K562 (cell line): ENCODE measurements around the gene THAP12. TPM values are rescaled to one million over a fixed set of nuclear protein-coding genes. Genes with fewer than 3 reads are reported as not detected.

Experiments used
- ATAC-seq: fragments of 200-7000 bp; cut with Tn5 transposase; 3 replicates; pipeline ENCODE4 v1.9.1; 2020; ENCODE audit warnings: moderate library complexity
- BruUV-seq: library from RNA; stranded (reverse); fragments of 400-500 nt; replicated peaks from 2 replicates; lab custom pipeline; 2021; lab: Mats Ljungman, UMichigan
- CTCF ChIA-PET: fragments of 300-600 bp; formaldehyde crosslinking; extraction: SDS; loops from one replicate; lab custom pipeline; 2021; ENCODE audit warnings: low intra/inter-chr PET ratio; lab: Yijun Ruan, JAX
- POLR2A ChIA-PET: fragments of 300-600, 350-650 bp; sonication (Branson Sonifier 250); formaldehyde crosslinking; extraction: SDS; loops from one replicate; lab custom pipeline; 2021; ENCODE audit warnings: antibody characterized with exemption, inconsistent platforms; lab: Yijun Ruan, JAX
- DNase-seq, 4 experiments: peaks; one replicate each; pipeline versions ENCODE4 v3.0.0 to v3.0.0-alpha.2; 2011 to 2018; ENCODE audit warnings: low spot score in 3 of 4, mixed read lengths in 3 of 4; ENCODE audit errors: extremely low read depth in 1 of 4
- FAIRE-seq: peaks from 2 replicates; lab custom pipeline; 2011; peaks lifted over from hg19 to GRCh38; lab: Jason Lieb, UNC
- H2AFZ ChIP-seq: 2 replicates; pipeline ENCODE4 v1.6.0; 2011; ENCODE audit warnings: low read depth, low read length, control low read depth, inconsistent platforms
- H3K27ac ChIP-seq: fragments of 200-600 bp; 3 replicates; pipeline ENCODE4 v1.8.0; 2011; ENCODE audit warnings: low read depth, mild to moderate bottlenecking, control low read depth, inconsistent platforms, low read length, moderate library complexity, mixed read lengths; ENCODE audit errors: extremely low read depth
- H3K27me3 ChIP-seq, 2 experiments: fragments of 300-600 bp in 1 of 2; 2 replicates in 1 of 2; 3 replicates in 1 of 2; pipeline versions ENCODE4 v1.6.0 to v1.8.0; 2011; ENCODE audit warnings: inconsistent platforms in 2 of 2, low read length in 2 of 2, mild to moderate bottlenecking in 1 of 2, mixed read lengths in 1 of 2, moderate library complexity in 1 of 2; ENCODE audit not compliant: control insufficient read depth in 2 of 2, insufficient read depth in 2 of 2
- H3K36me3 ChIP-seq: fragments of 300-600 bp; 3 replicates; pipeline ENCODE4 v1.8.0; 2011; ENCODE audit warnings: mild to moderate bottlenecking, low read length, inconsistent platforms; ENCODE audit not compliant: control insufficient read depth, insufficient read depth
- H3K4me1 ChIP-seq, 2 experiments: fragments of 200-600 bp in 1 of 2; replicated peaks in 1 of 2; 2 replicates in 1 of 2; 3 replicates in 1 of 2; pipeline versions ENCODE4 v1.5.1 to v1.8.0; 2011; ENCODE audit warnings: inconsistent platforms in 2 of 2, low read length in 2 of 2, mild to moderate bottlenecking in 1 of 2, mixed read lengths in 1 of 2, moderate library complexity in 1 of 2; ENCODE audit not compliant: control insufficient read depth in 2 of 2, insufficient read depth in 2 of 2
- H3K4me2 ChIP-seq: 2 replicates; pipeline ENCODE4 v1.6.1; 2011; ENCODE audit warnings: low read length, control low read depth, inconsistent platforms, mixed read lengths; ENCODE audit not compliant: insufficient read depth
- H3K4me3 ChIP-seq: fragments of 200-600 bp; sonication (generic), shearing (Covaris generic); 2 replicates; pipeline ENCODE4 v1.5.1; 2016; ENCODE audit warnings: control low read depth, inconsistent platforms
- H3K79me2 ChIP-seq: fragments of 200-600 bp; 3 replicates; pipeline ENCODE4 v1.8.0; 2011; ENCODE audit warnings: low read length, inconsistent platforms; ENCODE audit not compliant: control insufficient read depth, insufficient read depth
- H3K9ac ChIP-seq, 2 experiments: 2 replicates each; pipeline versions ENCODE4 v1.6.0 to v1.6.1; 2011; ENCODE audit warnings: low read depth in 2 of 2, low read length in 2 of 2, control low read depth in 1 of 2, inconsistent platforms in 1 of 2, mild to moderate bottlenecking in 1 of 2, mixed read lengths in 1 of 2; ENCODE audit not compliant: insufficient read depth in 1 of 2
- H3K9me1 ChIP-seq: one replicate; pipeline ENCODE4 v1.6.0; 2011; ENCODE audit warnings: inconsistent platforms, mild to moderate bottlenecking, low read length, moderate library complexity; ENCODE audit not compliant: control insufficient read depth, insufficient read depth
- H3K9me3 ChIP-seq: replicated peaks from 2 replicates; pipeline ENCODE4 v1.5.1; 2011; ENCODE audit warnings: low read depth, low read length, inconsistent platforms; ENCODE audit not compliant: control insufficient read depth, insufficient read depth
- H4K20me1 ChIP-seq: replicated peaks from 2 replicates; pipeline ENCODE4 v1.6.1; 2011; ENCODE audit warnings: low read length, inconsistent platforms, mixed read lengths; ENCODE audit not compliant: control insufficient read depth, insufficient read depth
- CBFB ChIP-seq: sonication (generic); formaldehyde crosslinking; IDR thresholded peaks from 2 replicates; pipeline ENCODE4 v1.4.0; 2020; ENCODE audit warnings: mild to moderate bottlenecking, missing genetic modification reagents
- CREB1 ChIP-seq, 2 experiments: sonication (generic) in 1 of 2; formaldehyde crosslinking in 1 of 2; IDR thresholded peaks; 2 replicates each; pipeline versions ENCODE4 v1.6.1 to v1.8.0; 2012 to 2022; ENCODE audit warnings: inconsistent platforms in 1 of 2, mild to moderate bottlenecking in 1 of 2, missing genetic modification reagents in 1 of 2, moderate library complexity in 1 of 2
- EP400 ChIP-seq: fragments of 450-650 bp; IDR thresholded peaks from 2 replicates; pipeline ENCODE4 v1.6.1; 2017; ENCODE audit warnings: antibody characterized with exemption, mild to moderate bottlenecking, moderate library complexity
- EZH2 ChIP-seq: IDR thresholded peaks from 2 replicates; pipeline ENCODE4 v1.6.1; 2012; ENCODE audit warnings: low read depth, mild to moderate bottlenecking, inconsistent platforms, low read length, borderline replicate concordance
- FOXA1 ChIP-seq: fragments of 450-650 bp; IDR thresholded peaks from 2 replicates; pipeline ENCODE4 v1.6.1; 2016; ENCODE audit warnings: mild to moderate bottlenecking, borderline replicate concordance
- PHB ChIP-seq: fragments of 250-450 bp; sonication (Bioruptor Pico); IDR thresholded peaks from 2 replicates; pipeline ENCODE4 v1.5.0; 2021
- POLR3A ChIP-seq: IDR thresholded peaks from 2 replicates; pipeline ENCODE4 v1.6.1; 2011; ENCODE audit warnings: borderline replicate concordance, mild to moderate bottlenecking, moderate library complexity; ENCODE audit not compliant: insufficient read length, insufficient read depth; ENCODE audit errors: extremely low read depth
- RBM17 ChIP-seq: fragments of 200-400 bp; formaldehyde crosslinking; IDR thresholded peaks from 2 replicates; pipeline ENCODE4 v1.6.1; 2017; ENCODE audit warnings: low read depth, mild to moderate bottlenecking, low read length, borderline replicate concordance
- TARDBP ChIP-seq: fragments of 450-650 bp; IDR thresholded peaks from 2 replicates; pipeline ENCODE4 v1.6.1; 2016
- TCF15 ChIP-seq: fragments of 250-450 bp; sonication (Bioruptor Pico); IDR thresholded peaks from 2 replicates; pipeline ENCODE4 v1.8.0; 2022; ENCODE audit warnings: moderate library complexity, mild to moderate bottlenecking, inconsistent platforms
- TSHZ1 ChIP-seq: fragments of 250-450 bp; sonication (Bioruptor Pico); IDR thresholded peaks from 2 replicates; pipeline ENCODE4 v1.4.0; 2020; ENCODE audit warnings: mild to moderate bottlenecking, moderate library complexity
- WGBS: fragments of 100-300 bp; shearing (Covaris generic); methylation state at CpG from one replicate; pipeline ENCODE4 v1.1.6; 2016; ENCODE audit warnings: low coverage, mixed read lengths; ENCODE audit not compliant: insufficient coverage; ENCODE audit errors: missing lambda C conversion rate; 5-methylcytosine and 5-hydroxymethylcytosine counted together
- in situ Hi-C: fragments of 300-500 bp; cut with MboI; formaldehyde crosslinking; loops from 4 replicates; pipeline ENCODE4 v1.15.0; 2018; ENCODE audit warnings: inconsistent platforms, mixed read lengths
- intact Hi-C: fragments of 100-400 bp; cut with micrococcal nuclease; formaldehyde crosslinking; loops from 2 replicates; pipeline ENCODE4 v1.14.2; 2022
- polyA plus RNA-seq, 8 experiments: library from polyadenylated mRNA; depleted of rRNA in 4 of 8; stranded (reverse) in 5 of 8; unstranded in 3 of 8; fragments of >200 nt; fragmentation: Nextera tagmentation in 2 of 8; fragmentation: Illumina TruSeq in 1 of 8; extraction: Ambion mirVana in 2 of 8; extraction: Trizol in 1 of 8; gene quantifications; 2 replicates each; pipeline versions ENCODE4 v1.2.1 to v1.2.3, GENCODE V29; 2011 to 2014; ENCODE audit warnings: inconsistent platforms in 1 of 8, missing spikeins in 1 of 8
- total RNA-seq, 7 experiments: library from RNA; depleted of rRNA in 6 of 7; stranded (reverse); fragments of >200 nt in 6 of 7; fragmentation: Illumina TruSeq in 2 of 7; extraction: Trizol in 2 of 7; gene quantifications; 2 replicates each; pipeline versions ENCODE4 v1.2.1 to v1.2.3, GENCODE V29; 2011 to 2021; ENCODE audit warnings: low replicate concordance in 1 of 7
- TF ChIP-seq, protein P1 (sequence below), 2 experiments: fragments of 200-800 bp in 1 of 2; sonication (Bioruptor generic) in 1 of 2; sonication (generic) in 1 of 2; formaldehyde crosslinking in 1 of 2; IDR thresholded peaks in 1 of 2; conservative IDR thresholded peaks in 1 of 2; 2 replicates each; pipeline versions ENCODE4 v1.5.0 to v1.6.1; 2016 to 2020; ENCODE audit warnings: missing compliant biosample characterization in 1 of 2, missing genetic modification characterization in 1 of 2, missing genetic modification reagents in 1 of 2
- TF ChIP-seq, protein P2 (sequence below): fragments of 250-450 bp; sonication (Bioruptor Pico); IDR thresholded peaks from 2 replicates; pipeline ENCODE4 v1.8.0; 2022; ENCODE audit warnings: moderate library complexity, mild to moderate bottlenecking, inconsistent platforms

Gene THAP12
- total and polyA plus RNA-seq, 9 of the 15 experiments (the other 6 are each of a cell fraction or from before 2014, with no cell fraction given): 28.1 to 103 (median 57.8) TPM

DNA sequence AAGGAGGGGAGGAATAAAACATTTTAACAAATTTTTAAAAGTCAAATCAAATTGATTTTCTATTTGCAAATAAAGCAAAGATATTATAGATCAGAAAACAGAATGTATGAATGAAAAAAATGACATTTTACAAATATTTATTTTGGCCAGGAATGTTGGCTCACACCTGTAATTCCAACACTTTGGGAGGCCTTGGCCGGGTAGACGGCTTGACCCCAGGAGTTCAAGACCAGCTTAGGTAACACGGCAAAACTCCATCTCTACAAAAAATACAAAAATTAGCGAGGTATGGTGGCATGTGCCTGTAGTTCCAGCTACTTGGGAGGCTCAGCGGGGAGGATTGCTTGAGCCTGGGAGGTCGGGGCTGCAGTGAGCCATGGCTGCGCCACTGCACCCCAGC is 18.2 kb downstream of the THAP12 start (continued):
- TF ChIP-seq, protein P1, sequence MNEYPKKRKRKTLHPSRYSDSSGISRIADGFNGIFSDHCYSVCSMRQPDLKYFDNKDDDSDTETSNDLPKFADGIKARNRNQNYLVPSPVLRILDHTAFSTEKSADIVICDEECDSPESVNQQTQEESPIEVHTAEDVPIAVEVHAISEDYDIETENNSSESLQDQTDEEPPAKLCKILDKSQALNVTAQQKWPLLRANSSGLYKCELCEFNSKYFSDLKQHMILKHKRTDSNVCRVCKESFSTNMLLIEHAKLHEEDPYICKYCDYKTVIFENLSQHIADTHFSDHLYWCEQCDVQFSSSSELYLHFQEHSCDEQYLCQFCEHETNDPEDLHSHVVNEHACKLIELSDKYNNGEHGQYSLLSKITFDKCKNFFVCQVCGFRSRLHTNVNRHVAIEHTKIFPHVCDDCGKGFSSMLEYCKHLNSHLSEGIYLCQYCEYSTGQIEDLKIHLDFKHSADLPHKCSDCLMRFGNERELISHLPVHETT (CRISPR knock-in tag; conservative IDR thresholded peaks at IDR 0.05 in 1 of 2, IDR thresholded peaks at IDR 0.05 in 1 of 2): no peak
- TF ChIP-seq TARDBP: no peak

GRCh38 chr11:76361776-76362175 is 19.2 kb downstream of the THAP12 start:
- no peak overlapping the region for H3K27ac ChIP-seq
- no peaks in the 10 kb centered on the region for H4K20me1 ChIP-seq
- DNase-seq (no peak), ATAC-seq (no peak), FAIRE-seq (no peak)
- intact Hi-C loops: no loop called here
- H2AFZ ChIP-seq: no peak overlapping the region
- no peak overlapping the region for H3K9ac ChIP-seq
- peaks cover 28% of the 10 kb centered on the region for H3K79me2 ChIP-seq
- H3K27me3 ChIP-seq: no peaks in the 10 kb centered on the region
- in situ Hi-C loops: no loop called here
- TF ChIP-seq TCF15 (CRISPR knock-in tag) (no peak), EZH2 (no peak), PHB (CRISPR knock-in tag) (no peak), POLR3A (no peak), EP400 (no peak), FOXA1 (no peak), TSHZ1 (CRISPR knock-in tag) (no peak), RBM17 (no peak), CBFB (no peak), CREB1 (IDR thresholded peaks at IDR 0.05) (no peak), CREB1 (CRISPR knock-in tag; IDR thresholded peaks at IDR 0.05) (no peak)
- TF ChIP-seq, protein P2, sequence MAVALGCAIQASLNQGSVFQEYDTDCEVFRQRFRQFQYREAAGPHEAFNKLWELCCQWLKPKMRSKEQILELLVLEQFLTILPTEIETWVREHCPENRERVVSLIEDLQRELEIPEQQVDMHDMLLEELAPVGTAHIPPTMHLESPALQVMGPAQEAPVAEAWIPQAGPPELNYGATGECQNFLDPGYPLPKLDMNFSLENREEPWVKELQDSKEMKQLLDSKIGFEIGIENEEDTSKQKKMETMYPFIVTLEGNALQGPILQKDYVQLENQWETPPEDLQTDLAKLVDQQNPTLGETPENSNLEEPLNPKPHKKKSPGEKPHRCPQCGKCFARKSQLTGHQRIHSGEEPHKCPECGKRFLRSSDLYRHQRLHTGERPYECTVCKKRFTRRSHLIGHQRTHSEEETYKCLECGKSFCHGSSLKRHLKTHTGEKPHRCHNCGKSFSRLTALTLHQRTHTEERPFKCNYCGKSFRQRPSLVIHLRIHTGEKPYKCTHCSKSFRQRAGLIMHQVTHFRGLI: no peak
- no TSS peak for BruUV-seq
- no peak overlapping the region for H3K4me2 ChIP-seq
- H3K9me3 ChIP-seq: no peaks in the 10 kb centered on the region
- CTCF ChIA-PET: no interaction called here
- no peak overlapping the region for H3K4me3 ChIP-seq
- peaks cover 9 to 15% of the 10 kb centered on the region in 2 experiments; a peak in 3 of 5 replicates for H3K4me1 ChIP-seq
- POLR2A ChIA-PET: no interaction called here
- H3K9me1 ChIP-seq: no peaks in the 10 kb centered on the region
- peaks cover 56% of the 10 kb centered on the region for H3K36me3 ChIP-seq
- WGBS: 94% methylated on average over 2 of the region's 2 CpGs
